Activated CD4-positive, alpha-beta memory T cell treated with anti-CD3 and anti-CD28 coated beads for 36 hours (primary cell): ENCODE data around the gene PCSK2. TPM values are rescaled to one million over a fixed set of nuclear protein-coding genes. Genes with fewer than 3 reads are reported as not detected.

Source experiments
- CTCF ChIA-PET: fragments of 350-600 bp; sonication (Branson Sonifier 250); formaldehyde crosslinking; loops from one replicate; lab custom pipeline; 2021; ENCODE audit warnings: antibody characterized with exemption, inconsistent platforms; lab: Charles Lee
- POLR2A ChIA-PET: fragments of 350-600 bp; sonication (Branson Sonifier 250); formaldehyde crosslinking; loops from one replicate; lab custom pipeline; 2021; ENCODE audit warnings: antibody characterized with exemption; lab: Charles Lee
- DNase-seq: peaks from one replicate; pipeline ENCODE4 v3.0.0-alpha.2; 2020
- H3K27ac Mint-ChIP-seq: one replicate; pipeline ENCODE4 v1.8.0; 2021; ENCODE audit warnings: mixed read lengths
- H3K27me3 Mint-ChIP-seq: one replicate; pipeline ENCODE4 v1.8.0; 2021; ENCODE audit warnings: mixed read lengths
- H3K36me3 Mint-ChIP-seq: one replicate; pipeline ENCODE4 v1.8.0; 2021; ENCODE audit warnings: mixed read lengths
- H3K4me1 Mint-ChIP-seq: one replicate; pipeline ENCODE4 v1.8.0; 2021; ENCODE audit warnings: low read depth, mixed read lengths
- H3K4me3 Mint-ChIP-seq: one replicate; pipeline ENCODE4 v1.8.0; 2021; ENCODE audit warnings: mild to moderate bottlenecking, mixed read lengths
- H3K9me3 Mint-ChIP-seq: one replicate; pipeline ENCODE4 v1.8.0; 2021; ENCODE audit warnings: mixed read lengths
- intact Hi-C: fragments of 100-400 bp; cut with micrococcal nuclease; formaldehyde crosslinking; loops from one replicate; pipeline ENCODE4 v1.15.1; 2023
- total RNA-seq, 2 experiments: library from RNA; stranded (reverse); gene quantifications; one replicate each; pipeline ENCODE4 v1.2.3, GENCODE V29; 2021

The PCSK2 gene
- total RNA-seq, 2 experiments from 2014 or later: not detected

DNA sequence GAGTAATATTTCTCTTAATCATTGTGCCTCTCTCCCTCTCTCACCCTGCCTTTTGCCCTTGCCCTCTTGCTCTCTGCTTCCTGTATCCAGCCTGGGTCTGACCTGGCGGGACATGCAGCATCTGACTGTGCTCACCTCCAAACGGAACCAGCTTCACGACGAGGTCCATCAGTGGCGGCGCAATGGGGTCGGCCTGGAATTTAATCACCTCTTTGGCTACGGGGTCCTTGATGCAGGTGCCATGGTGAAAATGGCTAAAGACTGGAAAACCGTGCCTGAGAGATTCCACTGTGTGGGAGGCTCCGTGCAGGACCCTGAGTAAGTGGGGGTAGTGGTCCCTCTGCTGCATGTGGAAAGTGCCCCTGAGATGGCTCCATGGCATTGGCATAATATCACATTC is 238.4 kb downstream of the PCSK2 start:
- ChIA-PET POLR2A (no interaction called here), CTCF (no interaction called here)
- intact Hi-C loops: no loop called here
- Mint-ChIP-seq H3K9me3 (no peaks in the 10 kb centered on the region), H3K36me3 (no peaks in the 10 kb centered on the region), H3K4me1 (peaks cover 6% of the 10 kb centered on the region), H3K27ac (no peak overlapping the region), H3K27me3 (no peaks in the 10 kb centered on the region), H3K4me3 (no peak overlapping the region)
- no peak for DNase-seq

DNA sequence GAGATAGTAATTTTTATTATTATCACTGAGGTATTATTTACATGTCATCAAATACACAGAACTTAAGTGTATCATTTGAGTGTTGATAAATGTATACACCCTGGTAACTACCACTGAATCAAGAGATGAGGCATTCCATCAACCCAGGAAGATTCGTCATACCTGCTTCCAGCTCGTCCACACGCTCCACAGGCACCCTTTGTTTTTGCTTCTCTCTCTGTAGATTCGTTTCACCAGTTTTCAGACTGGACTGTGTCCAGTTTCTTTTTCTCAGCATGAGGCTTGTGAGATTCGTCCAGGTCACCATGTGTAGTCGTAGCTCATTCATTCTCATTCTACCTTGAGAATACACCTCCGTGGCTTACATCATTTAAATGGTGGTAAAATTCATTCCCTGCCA is 239.8 kb downstream of the PCSK2 start:
- Mint-ChIP-seq H3K9me3 (no peaks in the 10 kb centered on the region), H3K4me1 (no peaks in the 10 kb centered on the region), H3K4me3 (no peak overlapping the region), H3K36me3 (no peaks in the 10 kb centered on the region), H3K27ac (no peak overlapping the region), H3K27me3 (no peaks in the 10 kb centered on the region)
- intact Hi-C loops: no loop called here
- CTCF ChIA-PET: no interaction called here
- DNase-seq: no peak
- POLR2A ChIA-PET: no interaction called here

DNA sequence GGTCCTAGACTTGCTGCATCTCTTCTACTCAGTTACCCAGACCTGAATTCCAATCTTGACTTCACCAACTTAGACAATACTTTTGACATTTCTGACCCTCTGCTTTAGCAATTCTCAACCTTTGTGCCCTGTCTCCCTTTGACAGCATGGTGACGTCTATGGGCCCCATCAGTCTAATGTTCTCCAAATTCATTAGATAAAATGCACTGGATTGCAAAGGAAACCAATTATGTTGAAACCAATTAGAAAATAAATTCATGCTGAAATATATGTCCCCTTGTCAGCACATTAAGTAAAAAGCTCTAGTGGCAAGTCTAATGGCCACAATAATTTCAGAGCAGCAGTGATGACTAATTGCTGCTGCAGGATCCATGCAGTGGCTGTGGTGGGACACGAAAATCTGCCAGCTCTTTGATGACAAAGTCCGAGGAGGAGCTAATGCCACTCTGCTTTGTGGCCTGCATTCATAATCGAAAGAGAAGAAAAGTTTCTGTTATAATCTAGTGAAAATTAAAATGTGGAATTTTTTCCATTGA is 240.3 kb downstream of the PCSK2 start:
- no peak for DNase-seq
- intact Hi-C loops: no loop called here
- no peak overlapping the region for H3K27ac Mint-ChIP-seq
- no peaks in the 10 kb centered on the region for H3K9me3 Mint-ChIP-seq
- H3K27me3 Mint-ChIP-seq: no peaks in the 10 kb centered on the region
- no peaks in the 10 kb centered on the region for H3K4me1 Mint-ChIP-seq
- ChIA-PET CTCF (no interaction called here), POLR2A (no interaction called here)
- no peak overlapping the region for H3K4me3 Mint-ChIP-seq
- no peaks in the 10 kb centered on the region for H3K36me3 Mint-ChIP-seq

- Mint-ChIP-seq H3K9me3 (no peaks in the 10 kb centered on the region), H3K4me1 (no peaks in the 10 kb centered on the region), H3K27ac (no peak overlapping the region), H3K36me3 (no peaks in the 10 kb centered on the region), H3K4me3 (no peak overlapping the region), H3K27me3 (no peaks in the 10 kb centered on the region)
- intact Hi-C loops: no loop called here
- CTCF ChIA-PET: interaction anchor here (0.6 kb wide), 1 partner anchor 944 kb away, joined by 3 read pairs; no protein-coding TSS in a partner anchor
- POLR2A ChIA-PET: no interaction called here
- no peak for DNase-seq
Measured at GRCh38 chr20:17468073-17468840, 241.4 kb downstream of the PCSK2 start.

GRCh38 chr20:17469246-17470030 is 242.6 kb downstream of the PCSK2 start:
- Mint-ChIP-seq H3K27ac (no peak overlapping the region), H3K4me3 (no peak overlapping the region), H3K4me1 (no peaks in the 10 kb centered on the region), H3K27me3 (no peaks in the 10 kb centered on the region), H3K9me3 (no peaks in the 10 kb centered on the region), H3K36me3 (no peaks in the 10 kb centered on the region)
- CTCF ChIA-PET: no interaction called here
- DNase-seq: no peak
- POLR2A ChIA-PET: no interaction called here
- intact Hi-C loops: no loop called here

DNA sequence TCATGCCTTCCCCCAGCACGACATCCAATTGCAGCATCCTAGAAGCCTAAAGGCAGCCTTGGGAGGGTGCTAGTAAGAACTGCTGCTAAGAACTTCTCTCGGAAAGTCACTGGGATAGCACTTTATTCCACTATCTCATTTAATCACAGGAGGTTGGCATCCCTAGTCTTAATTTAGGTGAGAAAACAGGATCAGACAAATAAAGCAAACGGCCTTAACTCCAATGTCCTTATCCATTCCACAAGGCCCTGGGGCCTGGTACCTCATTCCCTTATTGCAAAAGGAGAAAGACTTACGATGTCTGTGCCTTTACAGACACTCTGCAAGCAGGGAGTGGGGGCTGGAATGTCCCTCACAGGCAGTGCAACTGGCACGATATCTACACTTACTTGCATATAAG is 243.7 kb downstream of the PCSK2 start:
- H3K9me3 Mint-ChIP-seq: no peaks in the 10 kb centered on the region
- intact Hi-C loops: no loop called here
- H3K36me3 Mint-ChIP-seq: no peaks in the 10 kb centered on the region
- H3K27me3 Mint-ChIP-seq: peaks cover 1% of the 10 kb centered on the region
- H3K4me3 Mint-ChIP-seq: no peak overlapping the region
- POLR2A ChIA-PET: no interaction called here
- CTCF ChIA-PET: no interaction called here
- no peak overlapping the region for H3K27ac Mint-ChIP-seq
- H3K4me1 Mint-ChIP-seq: no peaks in the 10 kb centered on the region
- DNase-seq: no peak

- ChIA-PET CTCF (no interaction called here), POLR2A (no interaction called here)
- H3K4me3 Mint-ChIP-seq: no peak overlapping the region
- no peaks in the 10 kb centered on the region for H3K36me3 Mint-ChIP-seq
- H3K9me3 Mint-ChIP-seq: no peaks in the 10 kb centered on the region
- H3K27ac Mint-ChIP-seq: no peak overlapping the region
- intact Hi-C loops: no loop called here
- H3K4me1 Mint-ChIP-seq: no peaks in the 10 kb centered on the region
- DNase-seq: no peak
- H3K27me3 Mint-ChIP-seq: peaks cover 1% of the 10 kb centered on the region
Measured at GRCh38 chr20:17470973-17471372, 244.1 kb downstream of the PCSK2 start.

- intact Hi-C loops: no loop called here
- no peaks in the 10 kb centered on the region for H3K9me3 Mint-ChIP-seq
- no peak for DNase-seq
- H3K27ac Mint-ChIP-seq: no peak overlapping the region
- peaks cover 1% of the 10 kb centered on the region for H3K27me3 Mint-ChIP-seq
- POLR2A ChIA-PET: no interaction called here
- H3K4me3 Mint-ChIP-seq: no peak overlapping the region
- H3K36me3 Mint-ChIP-seq: no peaks in the 10 kb centered on the region
- CTCF ChIA-PET: no interaction called here
- no peaks in the 10 kb centered on the region for H3K4me1 Mint-ChIP-seq
Measured at GRCh38 chr20:17471606-17472187, 244.9 kb downstream of the PCSK2 start.

DNA sequence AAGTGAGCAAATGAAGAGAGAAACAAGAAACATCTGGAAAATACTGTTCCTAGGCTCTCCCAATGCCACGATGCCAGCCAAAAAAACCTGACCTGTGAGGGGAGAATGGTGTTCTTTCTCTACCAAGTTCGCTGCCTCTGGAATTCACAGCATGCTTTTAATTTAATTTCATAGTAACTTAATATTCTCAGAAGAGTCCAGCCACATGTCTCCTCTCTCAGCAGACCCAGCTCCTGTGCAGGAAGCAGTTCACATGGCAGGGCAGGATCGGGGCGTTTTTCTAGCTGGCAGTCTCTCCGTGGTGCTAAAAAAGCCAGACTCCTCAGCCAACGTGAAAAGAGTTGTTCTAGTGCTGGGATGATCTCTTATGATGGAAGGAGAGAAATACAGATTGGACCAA is 246.8 kb downstream of the PCSK2 start:
- POLR2A ChIA-PET: no interaction called here
- H3K4me3 Mint-ChIP-seq: no peak overlapping the region
- CTCF ChIA-PET: no interaction called here
- DNase-seq: no peak
- no peaks in the 10 kb centered on the region for H3K36me3 Mint-ChIP-seq
- no peaks in the 10 kb centered on the region for H3K4me1 Mint-ChIP-seq
- intact Hi-C loops: no loop called here
- H3K27ac Mint-ChIP-seq: no peak overlapping the region
- no peaks in the 10 kb centered on the region for H3K9me3 Mint-ChIP-seq
- peaks cover 1% of the 10 kb centered on the region for H3K27me3 Mint-ChIP-seq

DNA sequence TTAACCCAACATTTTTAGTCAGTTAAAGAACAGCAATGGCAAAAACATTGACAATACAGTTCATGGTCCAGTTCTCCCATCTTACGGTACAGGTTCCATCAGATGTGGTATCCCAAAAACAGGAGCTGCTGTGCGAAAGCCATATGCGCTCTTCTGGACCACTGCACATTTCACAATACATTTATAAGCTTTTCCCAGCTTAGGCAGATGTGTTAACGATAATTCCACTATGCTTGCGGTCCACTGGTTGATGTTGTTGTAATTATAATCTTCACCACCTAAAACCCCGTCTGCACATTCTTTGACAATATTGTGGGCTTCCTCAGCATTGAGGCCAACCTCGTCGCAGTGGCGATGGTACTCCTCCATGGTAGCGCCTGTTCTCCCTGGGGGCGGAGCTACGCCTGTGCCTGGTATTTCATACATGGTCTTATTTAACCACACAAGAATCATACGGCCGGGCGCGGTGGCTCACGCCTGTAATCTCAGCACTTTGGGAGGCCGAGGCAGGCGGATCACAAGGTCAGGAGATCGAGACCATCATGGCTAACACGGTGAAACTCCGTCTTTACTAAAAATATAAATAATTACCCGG is 252.3 kb downstream of the PCSK2 start:
- H3K36me3 Mint-ChIP-seq: no peaks in the 10 kb centered on the region
- DNase-seq: no peak
- no peaks in the 10 kb centered on the region for H3K9me3 Mint-ChIP-seq
- no peaks in the 10 kb centered on the region for H3K4me1 Mint-ChIP-seq
- H3K27me3 Mint-ChIP-seq: peaks cover 6% of the 10 kb centered on the region
- no peak overlapping the region for H3K27ac Mint-ChIP-seq
- no peak overlapping the region for H3K4me3 Mint-ChIP-seq
- ChIA-PET POLR2A (no interaction called here), CTCF (interaction anchor here (0.6 kb wide), 1 partner anchor 7 kb away, joined by 3 read pairs; no protein-coding TSS in a partner anchor)
- intact Hi-C loops: no loop called here

DNA sequence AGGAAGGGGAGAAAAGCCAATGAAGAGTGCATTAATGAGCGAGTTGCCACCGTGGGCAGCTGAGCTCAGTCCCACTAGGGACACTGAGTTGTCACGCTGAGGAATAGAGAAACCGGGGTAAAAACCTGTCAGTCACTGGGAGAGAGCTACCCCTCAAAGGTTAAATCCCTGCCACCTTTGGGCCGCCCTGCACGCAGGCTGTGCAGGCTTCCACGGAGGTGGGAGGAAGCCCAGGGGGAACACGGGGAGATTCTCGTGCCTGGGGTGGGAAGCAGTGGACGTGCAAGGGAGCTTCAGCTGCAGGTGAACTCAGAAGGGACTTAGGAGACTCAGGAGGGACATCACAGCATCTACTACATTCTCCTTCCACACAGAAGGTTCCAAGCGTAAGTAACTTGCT is 253.9 kb downstream of the PCSK2 start:
- ChIA-PET POLR2A (no interaction called here), CTCF (no interaction called here)
- H3K4me3 Mint-ChIP-seq: no peak overlapping the region
- intact Hi-C loops: no loop called here
- no peak for DNase-seq
- no peak overlapping the region for H3K27ac Mint-ChIP-seq
- no peaks in the 10 kb centered on the region for H3K9me3 Mint-ChIP-seq
- H3K4me1 Mint-ChIP-seq: no peaks in the 10 kb centered on the region
- H3K27me3 Mint-ChIP-seq: peaks cover 5% of the 10 kb centered on the region
- H3K36me3 Mint-ChIP-seq: no peaks in the 10 kb centered on the region

DNA sequence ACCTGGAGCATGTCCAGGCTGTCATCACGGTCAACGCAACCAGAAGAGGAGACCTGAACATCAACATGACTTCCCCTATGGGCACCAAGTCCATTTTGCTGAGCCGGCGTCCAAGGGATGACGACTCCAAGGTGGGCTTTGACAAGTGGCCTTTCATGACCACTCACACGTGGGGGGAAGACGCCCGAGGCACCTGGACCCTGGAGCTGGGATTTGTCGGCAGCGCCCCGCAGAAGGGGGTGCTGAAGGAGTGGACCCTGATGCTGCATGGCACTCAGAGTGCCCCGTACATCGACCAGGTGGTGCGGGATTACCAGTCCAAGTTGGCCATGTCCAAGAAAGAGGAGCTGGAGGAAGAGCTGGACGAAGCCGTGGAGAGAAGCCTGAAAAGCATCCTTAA is 254.8 kb downstream of the PCSK2 start:
- ChIA-PET CTCF (no interaction called here), POLR2A (no interaction called here)
- Mint-ChIP-seq H3K4me1 (no peaks in the 10 kb centered on the region), H3K9me3 (no peaks in the 10 kb centered on the region), H3K27me3 (peaks cover 5% of the 10 kb centered on the region), H3K4me3 (no peak overlapping the region), H3K36me3 (no peaks in the 10 kb centered on the region), H3K27ac (no peak overlapping the region)
- no peak for DNase-seq
- intact Hi-C loops: no loop called here
